NOMO-1 treated with dmso at 0.1 percent for 144 hours (cell line): Measurements from ENCODE around the gene OSBPL5.

ENCODE experiments used
- DNase-seq: peaks from one replicate; lab custom pipeline; 2025; ENCODE audit not compliant: unreplicated experiment; lab: John Stamatoyannopoulos, UW

OSBPL5 gene

GRCh38 chr11:3135481-3136440, 29.3 kb downstream of the OSBPL5 start:
- no peak for DNase-seq

- no peak for DNase-seq
These were observed 30.2 kb downstream of the OSBPL5 start for GRCh38 chr11:3134651-3135480.

GRCh38 chr11:3134218-3134621, 30.9 kb downstream of the OSBPL5 start:
- no peak for DNase-seq

- DNase-seq: no peak
These were observed 31.6 kb downstream of the OSBPL5 start for GRCh38 chr11:3133261-3134217.

GRCh38 chr11:3132831-3133260, 32.3 kb downstream of the OSBPL5 start:
- DNase-seq: no peak

GRCh38 chr11:3132271-3132781, 32.8 kb downstream of the OSBPL5 start:
- DNase-seq: no peak

GRCh38 chr11:3131330-3131941, 33.7 kb downstream of the OSBPL5 start:
- no peak for DNase-seq

- DNase-seq: no peak
These were observed 34.6 kb downstream of the OSBPL5 start for GRCh38 chr11:3130269-3131071.

GRCh38 chr11:3129591-3130268, 35.4 kb downstream of the OSBPL5 start:
- DNase-seq: no peak

GRCh38 chr11:3129181-3129590, 35.9 kb downstream of the OSBPL5 start:
- no peak for DNase-seq

- DNase-seq: no peak
These were observed 36.5 kb downstream of the OSBPL5 start for GRCh38 chr11:3128356-3129180.

- no peak for DNase-seq
These were observed 37.3 kb downstream of the OSBPL5 start for GRCh38 chr11:3127706-3128355.

GRCh38 chr11:3126901-3127691, 38.0 kb downstream of the OSBPL5 start:
- DNase-seq: no peak

- no peak for DNase-seq
These were observed 38.8 kb downstream of the OSBPL5 start for GRCh38 chr11:3126207-3126865.

GRCh38 chr11:3124821-3125220, 40.3 kb downstream of the OSBPL5 start:
- DNase-seq: no peak
